GM12892 (cell line): ENCODE data around the gene SPEG.

Source experiments
- POLR2A ChIP-seq: IDR thresholded peaks from 2 replicates; pipeline ENCODE4 v1.6.1; 2011; ENCODE audit warnings: low read depth, low read length, control low read depth
- POLR2AphosphoS5 ChIP-seq: IDR thresholded peaks from 2 replicates; pipeline ENCODE4 v1.6.1; 2011; ENCODE audit warnings: low read depth, low read length, control low read depth
- TAF1 ChIP-seq: IDR thresholded peaks from 2 replicates; pipeline ENCODE4 v1.6.1; 2011; ENCODE audit warnings: low read depth, mild to moderate bottlenecking, control low read depth, low read length, borderline replicate concordance

DNA sequence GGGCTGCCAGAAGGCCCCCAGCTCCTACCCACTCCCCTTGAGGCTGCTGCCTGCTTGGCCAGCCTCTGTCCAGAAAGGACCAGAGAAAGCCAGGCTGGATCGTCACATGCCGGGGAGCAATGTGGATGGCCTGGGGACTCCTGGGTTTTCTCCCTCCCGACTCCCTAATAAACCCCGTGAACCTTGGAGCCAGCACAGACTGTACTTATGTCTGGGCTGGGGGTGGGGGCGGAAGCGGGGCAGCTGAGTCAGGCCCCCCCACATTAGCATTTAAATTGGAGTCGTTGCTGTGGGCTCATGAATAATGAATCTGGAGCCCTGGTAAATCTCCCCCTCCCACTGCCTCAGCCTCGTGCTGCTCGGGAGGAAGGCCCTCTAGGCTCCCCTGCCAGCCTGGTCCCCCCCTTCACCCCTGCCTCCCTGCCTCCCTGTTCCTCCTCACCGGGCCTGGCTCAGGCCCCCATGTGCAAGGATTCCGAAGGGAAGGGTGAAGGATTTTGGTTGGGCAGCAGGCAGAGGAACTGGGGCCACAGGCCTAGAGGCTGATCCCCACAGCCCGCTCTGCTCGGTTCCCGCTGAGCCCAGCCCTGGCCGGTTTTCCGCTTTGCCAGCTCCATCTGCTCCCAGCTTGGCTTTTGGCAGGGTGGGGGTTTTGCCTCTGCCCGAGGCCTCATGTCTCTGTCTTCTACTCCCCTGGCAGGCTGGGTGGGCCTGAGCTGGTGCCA is 72.3 kb downstream of the SPEG start:
- no peak for TF ChIP-seq POLR2AphosphoS5
- no peak for TF ChIP-seq TAF1
- TF ChIP-seq POLR2A: no peak
